ENCODE results near the gene MYO19.

DNA sequence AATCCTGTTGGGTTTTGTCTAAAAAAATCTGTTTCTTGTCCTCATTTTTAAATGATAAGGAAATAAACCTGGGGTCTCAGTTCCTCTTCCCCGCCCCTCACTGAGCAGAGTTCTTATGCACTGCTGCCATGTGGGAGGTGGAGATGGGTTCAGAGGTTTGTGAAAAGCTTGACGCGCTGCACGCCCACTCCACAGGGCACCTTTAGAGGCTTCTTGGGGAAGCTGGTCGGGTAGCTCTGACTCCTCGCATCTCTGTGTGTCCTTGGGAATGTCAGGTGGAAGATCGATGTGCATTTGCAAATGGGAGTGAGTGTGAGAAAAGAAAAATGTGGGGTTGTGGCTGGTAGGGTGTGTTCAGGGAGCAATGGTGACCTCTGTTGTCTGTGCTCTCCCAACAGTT, 52.8 kb downstream of the MYO19 start:
- TF ChIP-seq, protein P1, sequence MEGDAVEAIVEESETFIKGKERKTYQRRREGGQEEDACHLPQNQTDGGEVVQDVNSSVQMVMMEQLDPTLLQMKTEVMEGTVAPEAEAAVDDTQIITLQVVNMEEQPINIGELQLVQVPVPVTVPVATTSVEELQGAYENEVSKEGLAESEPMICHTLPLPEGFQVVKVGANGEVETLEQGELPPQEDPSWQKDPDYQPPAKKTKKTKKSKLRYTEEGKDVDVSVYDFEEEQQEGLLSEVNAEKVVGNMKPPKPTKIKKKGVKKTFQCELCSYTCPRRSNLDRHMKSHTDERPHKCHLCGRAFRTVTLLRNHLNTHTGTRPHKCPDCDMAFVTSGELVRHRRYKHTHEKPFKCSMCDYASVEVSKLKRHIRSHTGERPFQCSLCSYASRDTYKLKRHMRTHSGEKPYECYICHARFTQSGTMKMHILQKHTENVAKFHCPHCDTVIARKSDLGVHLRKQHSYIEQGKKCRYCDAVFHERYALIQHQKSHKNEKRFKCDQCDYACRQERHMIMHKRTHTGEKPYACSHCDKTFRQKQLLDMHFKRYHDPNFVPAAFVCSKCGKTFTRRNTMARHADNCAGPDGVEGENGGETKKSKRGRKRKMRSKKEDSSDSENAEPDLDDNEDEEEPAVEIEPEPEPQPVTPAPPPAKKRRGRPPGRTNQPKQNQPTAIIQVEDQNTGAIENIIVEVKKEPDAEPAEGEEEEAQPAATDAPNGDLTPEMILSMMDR (IDR thresholded peaks at IDR 0.05; ENCODE audit: low read depth, low read length, poor library complexity, severe bottlenecking), result no peak
- TF ChIP-seq EZH2phosphoT487 (IDR thresholded peaks at IDR 0.05; ENCODE audit: borderline replicate concordance, low read length), result no peak
